HG03159 (cell line): ENCODE results near the gene KRT9.
"Not testable (repeated sequence)": the region's sequence is repeated elsewhere in the genome, so short reads cannot be mapped to it uniquely, and the experiment has no call there.

Experiments used
- ATAC-seq: cut with Tn5 transposase; IDR thresholded peaks from one replicate; pipeline ENCODE4 v1.9.1; 2021; ENCODE audit warnings: mild to moderate bottlenecking, moderate library complexity; ENCODE audit not compliant: unreplicated experiment

Gene KRT9

DNA sequence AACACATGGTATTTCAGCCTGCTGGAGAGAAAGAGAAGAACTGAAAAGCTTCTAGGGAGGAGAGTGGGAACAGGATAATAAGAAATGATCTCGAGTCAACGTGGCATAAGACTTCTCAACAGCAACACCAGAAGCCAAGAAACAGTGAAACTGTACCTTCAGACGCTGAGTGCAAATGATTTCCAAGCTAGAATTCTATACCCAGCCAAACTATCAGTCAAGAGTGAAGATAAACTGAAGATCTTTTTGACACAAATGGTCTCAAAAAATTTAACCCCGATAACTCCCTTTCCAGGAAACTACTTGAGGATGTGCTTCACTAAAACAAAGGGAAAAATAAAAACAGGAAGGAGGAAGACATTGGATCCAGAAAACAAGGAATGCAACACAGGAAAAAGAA lies 35.1 kb upstream of the KRT9 start:
- ATAC-seq: not testable (repeated sequence)

DNA sequence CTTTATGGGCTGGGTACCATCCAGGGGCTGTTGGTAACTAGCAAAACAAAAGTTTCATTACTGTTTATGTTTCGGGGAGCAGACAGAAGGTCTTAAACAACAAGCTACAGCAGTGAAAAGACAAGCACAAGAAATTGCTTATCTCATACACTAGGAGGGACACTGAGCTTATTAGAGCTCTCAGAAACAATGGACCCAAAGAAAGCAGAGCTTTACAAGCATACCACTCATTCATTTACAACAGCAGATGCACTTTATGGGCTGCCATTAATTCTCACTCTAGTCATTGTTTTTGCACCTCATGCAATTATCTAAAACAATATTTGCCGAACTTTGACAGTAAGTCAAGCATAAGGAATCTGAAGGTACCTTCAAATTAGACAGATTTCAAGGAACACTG lies 30.7 kb upstream of the KRT9 start:
- no peak for ATAC-seq

DNA sequence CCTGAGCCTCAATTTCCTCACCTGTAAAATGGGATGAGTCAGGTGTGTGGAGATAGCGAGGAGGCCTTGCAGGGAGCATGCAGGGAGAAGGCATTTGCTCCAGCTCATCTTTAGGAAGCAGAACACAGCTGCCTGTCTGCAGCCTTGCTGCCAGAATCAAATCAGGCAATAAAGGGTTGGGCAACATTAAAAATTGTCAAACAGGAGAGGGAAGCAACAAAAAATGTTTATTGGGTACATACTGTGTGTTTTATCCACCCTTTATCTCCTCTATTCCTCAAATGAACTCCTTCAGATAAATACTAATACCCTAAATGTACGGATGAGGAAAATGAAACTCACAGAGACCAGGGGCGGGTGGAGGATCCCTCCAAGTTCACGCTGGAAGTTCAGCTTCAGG lies 28.5 kb upstream of the KRT9 start:
- no peak for ATAC-seq

DNA sequence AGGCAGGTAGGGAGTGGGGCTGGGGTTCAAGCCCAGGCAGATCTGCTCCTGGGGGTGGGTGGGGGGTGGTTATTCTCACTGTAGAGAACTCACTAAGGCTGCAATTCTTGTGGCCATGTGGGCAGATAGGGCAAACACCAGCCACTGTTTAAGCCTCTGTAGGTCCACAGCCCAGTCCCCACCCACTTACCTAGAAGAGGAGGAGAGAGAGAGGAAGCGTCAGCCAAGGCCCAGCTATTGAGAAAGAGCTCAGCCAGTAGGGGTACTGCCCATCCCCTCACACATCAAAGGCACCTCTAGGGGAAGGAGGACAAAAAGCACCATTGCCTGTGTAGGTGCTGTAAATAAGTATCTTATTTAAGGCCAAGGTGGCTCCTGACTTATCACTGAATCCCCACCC lies 27.8 kb upstream of the KRT9 start:
- ATAC-seq: no peak

DNA sequence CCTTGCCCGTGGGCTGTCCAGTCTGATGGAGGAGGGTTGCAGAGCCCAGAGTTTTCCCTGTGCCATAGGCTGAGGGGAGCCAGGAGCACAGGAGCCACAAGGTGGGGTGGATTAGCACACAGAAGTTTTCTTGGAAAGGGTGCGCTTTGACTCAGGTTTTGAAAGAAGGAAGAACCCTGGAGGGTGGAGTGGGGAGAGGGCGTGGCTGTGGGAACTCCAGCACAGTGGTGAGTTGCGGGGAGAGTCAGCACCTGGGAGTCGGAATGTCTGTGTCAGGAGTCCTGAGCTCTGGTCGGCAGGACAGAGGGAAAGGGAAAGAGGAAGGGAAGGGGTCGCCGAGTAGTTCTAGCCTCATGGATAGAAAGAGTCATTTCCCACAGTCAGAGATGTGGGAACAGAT lies 23.7 kb upstream of the KRT9 start:
- no peak for ATAC-seq

DNA sequence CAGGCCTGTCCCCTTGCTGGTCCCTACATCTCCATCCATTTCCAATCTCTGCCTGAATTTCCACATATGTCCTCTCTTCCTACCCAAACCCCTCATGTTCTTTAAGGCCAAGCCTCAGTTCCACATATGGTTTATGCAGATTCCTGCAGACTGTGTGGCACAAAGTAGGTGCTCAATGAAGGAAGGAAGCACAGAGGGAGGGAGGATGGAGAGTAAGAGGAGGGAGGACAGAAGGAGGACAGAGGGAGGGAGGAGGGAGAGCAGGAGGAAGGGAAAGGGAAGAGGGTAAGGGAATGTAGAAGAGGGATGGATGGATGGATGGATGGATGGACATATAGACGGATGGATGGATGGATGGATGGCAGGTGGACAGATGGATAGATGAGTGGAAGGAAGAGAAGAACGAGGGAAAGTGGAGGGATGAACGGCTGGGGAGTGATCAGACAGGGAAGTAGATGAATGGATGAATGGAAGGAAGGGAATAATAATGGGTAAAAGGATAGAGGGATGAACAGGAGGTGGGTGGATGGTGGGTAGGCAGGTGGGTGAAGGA lies 22.6 kb upstream of the KRT9 start:
- ATAC-seq: no peak

DNA sequence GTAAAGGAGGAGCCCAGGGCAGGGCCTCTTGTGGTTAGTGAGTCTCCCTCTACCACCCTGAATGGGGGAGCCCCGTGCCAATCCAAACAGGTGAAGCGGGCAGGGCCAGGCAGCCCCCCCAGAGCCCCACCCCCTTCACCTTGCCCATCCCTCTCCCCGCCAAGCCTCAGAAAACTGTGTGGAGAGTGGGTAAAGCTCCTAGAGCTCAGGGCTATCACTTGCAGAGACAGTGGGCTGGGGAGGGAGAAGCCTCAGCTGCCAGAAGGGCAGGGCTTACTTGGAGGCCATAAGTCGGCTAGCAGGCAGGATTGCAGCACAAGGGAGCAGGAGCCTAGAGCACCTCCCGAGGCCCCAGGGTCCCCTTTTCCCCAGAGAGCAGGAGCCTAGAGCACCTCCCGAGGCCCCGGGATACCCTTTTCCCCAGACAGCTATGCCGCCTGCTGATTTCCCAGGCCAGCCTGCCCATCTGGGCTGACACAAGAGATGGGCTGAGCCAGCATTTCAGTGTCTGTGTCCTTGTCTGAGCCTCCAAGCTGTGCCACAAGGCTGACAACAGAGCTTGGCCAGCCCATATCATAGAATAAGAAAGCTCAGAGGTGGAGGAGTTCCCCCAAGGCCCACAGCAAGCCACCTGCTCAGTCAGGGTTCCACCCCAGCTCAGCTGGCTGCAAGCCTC lies 21.6 kb upstream of the KRT9 start:
- no peak for ATAC-seq

DNA sequence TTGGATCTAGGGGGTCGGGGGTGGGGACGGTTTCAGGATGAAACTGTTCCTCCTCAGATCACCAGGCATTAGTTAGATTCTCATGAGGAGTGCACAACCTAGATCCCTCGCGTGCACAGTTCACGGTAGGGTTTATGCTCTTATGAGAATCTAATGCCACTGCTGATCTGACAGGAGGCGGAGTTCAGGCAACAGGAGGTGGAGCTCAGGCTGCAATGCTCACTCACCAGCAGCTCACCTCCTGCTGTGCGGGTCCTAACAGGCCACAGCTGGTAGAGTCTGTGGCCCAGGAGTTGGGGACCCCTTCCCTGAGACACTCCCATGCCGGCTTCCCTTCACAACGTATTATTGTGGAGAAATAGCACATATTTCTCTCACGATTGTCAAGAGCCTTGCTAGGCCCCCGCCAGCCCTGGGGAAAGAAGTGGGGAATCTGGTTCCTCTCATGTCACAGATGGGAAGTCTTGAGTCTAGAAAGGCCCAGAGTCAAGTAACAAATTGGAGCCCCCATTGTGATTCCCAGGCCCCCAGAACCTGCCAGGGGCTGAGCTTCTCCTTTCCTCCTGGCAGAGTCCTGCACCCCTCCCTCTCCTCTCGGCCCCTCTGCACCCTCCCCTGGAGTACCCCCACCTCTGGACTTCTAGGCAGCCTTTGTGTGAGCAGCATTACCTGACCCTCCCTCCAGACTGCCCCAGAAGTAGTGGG lies 20.9 kb upstream of the KRT9 start:
- ATAC-seq: no peak

DNA sequence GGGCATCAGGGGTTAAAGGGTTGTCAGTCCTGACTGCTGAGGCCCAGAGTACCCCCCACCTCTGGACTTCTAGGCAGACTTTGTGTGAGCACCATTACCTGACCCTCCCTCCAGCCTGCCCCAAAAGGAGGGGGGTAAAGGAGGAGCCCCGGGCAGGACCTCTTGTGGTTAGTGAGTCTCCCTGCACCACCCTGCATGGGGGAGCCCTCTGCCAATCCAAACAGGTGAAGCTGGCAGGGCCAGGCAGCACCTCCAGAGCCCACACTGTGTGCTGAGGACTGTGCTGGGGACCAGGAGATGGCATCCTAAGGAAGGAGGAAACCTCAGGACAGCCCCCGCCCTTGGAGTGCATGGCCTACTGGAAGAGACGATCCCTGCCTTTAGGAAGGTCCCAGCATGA lies 17.4 kb upstream of the KRT9 start:
- no peak for ATAC-seq

DNA sequence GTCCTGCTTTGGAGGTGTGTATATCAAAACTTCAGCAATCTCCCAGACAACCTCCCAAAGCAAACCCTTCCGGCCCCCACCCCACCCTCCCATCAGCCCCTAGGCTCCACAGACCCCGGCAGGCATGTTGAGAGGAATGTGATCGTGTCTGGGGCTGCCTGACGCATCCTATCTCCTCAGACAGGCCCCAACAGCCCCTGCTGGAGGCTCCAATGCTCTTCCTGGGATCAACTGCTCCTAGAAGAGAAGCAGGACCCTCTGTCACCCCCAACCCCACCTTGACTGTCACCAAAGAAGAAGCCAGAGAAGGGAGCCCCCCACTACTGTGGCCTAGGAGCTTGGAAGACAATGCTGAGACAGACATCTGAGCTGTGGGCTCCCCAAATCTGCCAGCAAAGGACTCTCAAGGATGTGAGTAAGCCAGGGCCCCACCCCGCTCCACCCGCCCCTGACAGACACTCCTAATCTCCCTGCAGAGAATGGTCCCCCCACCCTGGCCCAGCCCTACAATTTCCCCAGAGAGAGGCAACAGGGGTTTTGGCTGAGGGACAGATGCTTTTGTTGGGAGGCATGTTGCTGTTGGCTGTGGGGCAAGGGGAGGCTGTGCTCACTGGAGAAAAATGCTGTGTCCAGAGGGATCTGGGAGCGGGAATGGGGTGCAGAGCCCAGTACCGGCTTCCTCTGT lies 16.4 kb upstream of the KRT9 start:
- no peak for ATAC-seq

DNA sequence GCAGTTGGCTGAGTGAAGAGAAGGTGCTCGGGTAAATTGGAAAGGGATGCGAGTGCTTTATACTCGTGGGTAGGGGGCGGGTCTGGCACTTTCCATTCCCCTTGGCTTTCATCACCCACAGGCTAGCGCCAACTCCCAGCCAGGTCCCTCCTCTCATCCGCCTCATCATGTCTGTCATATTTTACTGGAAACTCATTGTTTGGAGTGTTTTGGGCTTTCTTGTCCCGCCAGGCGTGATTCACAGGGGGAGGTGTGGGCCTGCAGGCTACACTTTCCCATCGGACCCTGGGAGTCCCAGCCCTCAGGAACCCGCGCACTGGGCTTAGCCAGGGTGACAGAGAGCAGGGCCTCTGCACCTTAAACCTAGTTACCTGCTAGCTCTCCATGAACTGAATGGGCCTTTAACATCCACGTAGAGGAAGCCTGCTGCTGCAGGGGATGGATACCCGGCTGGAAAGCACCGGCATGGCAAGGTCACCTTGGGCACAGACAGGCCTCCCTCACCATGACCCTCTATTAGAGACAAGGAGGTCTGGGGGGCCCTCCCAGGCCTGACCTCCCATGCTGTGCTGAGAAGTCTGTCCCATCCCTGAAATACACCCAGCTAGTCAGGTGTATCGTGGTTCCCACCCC lies 15.1 kb upstream of the KRT9 start, which contains the start of gene KRT14:
Gene KRT14 (minus strand): TSS at position 33 of the 633 bp plus-strand sequence. CDS start 61 bp downstream, outside the sequence.
- no peak for ATAC-seq

DNA sequence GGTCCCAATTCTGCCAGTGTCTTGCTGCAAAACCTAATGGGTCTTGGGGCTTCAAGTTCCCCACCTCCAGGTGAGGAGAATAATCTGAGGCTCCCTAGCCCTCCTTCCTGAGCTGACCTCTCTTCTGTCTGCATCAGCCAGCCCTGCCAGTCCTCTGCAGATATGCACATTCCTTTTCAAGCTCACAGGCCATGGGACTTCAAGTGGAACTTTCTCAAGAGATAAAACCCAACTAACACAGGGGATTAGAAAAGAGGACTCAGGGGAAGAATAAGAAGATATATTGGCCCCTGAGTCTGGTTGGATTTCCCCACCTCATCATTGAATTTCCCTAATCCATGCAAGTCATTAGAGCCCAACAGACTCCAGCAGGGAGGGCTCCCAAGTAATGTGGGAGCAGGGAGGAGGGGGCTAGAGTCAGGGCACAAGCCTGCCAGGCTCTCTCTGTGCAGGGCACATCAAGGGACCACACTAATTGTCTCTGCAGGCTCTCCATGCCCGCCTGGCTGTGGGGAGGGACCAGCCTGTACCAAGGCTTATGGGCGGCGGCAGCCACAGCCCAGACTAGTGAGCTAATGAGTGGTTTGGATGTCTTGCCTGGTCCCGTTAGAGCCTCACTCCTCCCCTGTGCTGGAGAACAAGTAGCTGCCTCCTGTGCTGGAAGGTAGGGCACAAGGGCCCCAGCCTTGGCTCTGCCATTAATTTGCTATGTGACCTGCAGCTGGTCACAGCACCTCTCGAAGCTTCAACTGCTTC lies 13.6 kb upstream of the KRT9 start:
- ATAC-seq: no peak

DNA sequence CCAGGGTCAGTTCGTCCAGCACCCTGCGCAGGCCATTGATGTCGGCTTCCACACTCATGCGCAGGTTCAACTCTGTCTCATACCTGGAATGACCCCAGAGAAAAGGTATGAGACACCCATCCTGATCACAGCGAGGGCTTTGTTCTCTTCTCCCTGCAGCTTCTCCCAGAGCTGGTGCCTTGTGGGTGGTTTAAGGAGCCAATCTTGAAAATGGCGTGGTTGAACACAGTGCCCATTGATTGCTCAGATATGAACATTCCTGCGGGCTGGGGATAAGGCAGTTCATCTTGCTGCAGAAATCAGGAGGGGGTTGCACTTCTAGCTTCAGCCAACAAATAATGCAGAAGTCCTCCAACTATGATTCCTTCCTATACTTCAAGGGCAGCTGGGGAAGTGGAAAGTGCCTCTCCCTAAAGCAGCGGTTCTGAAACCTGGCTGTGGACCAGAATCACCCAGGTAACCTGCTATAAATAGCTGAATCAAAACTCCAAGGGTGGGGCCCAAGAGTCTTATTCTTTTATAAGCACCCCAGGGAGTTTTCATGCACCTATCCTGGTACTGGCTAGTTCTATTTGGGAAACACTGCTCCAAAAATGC lies 12.6 kb upstream of the KRT9 start:
- not testable (repeated sequence) for ATAC-seq

DNA sequence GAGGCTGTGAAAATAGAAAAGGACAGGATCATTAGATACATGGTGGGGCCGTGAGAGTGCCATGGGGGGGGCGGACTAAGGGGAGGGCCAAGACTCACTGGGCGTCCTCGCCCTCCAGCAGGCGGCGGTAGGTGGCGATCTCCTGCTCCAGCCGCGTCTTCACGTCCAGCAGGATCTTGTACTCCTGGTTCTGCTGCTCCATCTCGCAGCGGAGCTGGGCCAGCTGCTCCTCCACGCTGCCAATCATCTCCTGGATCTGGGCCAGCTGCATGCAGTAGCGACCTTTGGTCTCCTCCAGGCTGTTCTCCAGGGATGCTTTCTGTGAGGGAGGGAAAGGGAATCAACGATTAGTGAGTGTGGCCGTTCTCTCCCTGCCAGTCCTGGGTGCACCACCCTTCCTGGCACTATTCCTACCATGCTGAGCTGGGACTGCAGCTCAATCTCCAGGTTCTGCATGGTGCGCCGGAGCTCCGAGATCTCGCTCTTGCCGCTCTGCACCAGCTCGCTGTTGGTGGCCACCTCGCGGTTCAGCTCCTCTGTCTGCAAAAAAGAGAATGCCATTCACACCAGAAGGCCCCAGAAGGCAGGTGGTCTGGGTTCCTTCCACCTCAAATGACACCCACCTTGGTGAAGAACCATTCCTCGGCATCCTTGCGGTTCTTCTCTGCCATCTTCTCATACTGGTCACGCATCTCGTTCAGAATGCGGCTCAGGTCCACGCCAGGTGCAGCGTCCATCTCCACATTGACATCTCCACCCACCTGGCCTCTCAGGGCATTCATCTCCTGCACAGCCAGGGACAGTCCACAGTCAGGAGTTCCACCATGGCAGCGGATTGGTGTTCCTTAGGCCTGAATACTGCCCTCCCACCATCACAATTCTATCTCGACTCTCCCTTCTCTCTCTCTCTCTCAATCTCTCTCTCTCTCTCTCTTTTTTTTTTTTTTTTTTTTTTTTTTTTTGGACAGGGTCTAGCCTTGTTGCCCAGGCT lies 11.6 kb upstream of the KRT9 start:
- no peak for ATAC-seq

DNA sequence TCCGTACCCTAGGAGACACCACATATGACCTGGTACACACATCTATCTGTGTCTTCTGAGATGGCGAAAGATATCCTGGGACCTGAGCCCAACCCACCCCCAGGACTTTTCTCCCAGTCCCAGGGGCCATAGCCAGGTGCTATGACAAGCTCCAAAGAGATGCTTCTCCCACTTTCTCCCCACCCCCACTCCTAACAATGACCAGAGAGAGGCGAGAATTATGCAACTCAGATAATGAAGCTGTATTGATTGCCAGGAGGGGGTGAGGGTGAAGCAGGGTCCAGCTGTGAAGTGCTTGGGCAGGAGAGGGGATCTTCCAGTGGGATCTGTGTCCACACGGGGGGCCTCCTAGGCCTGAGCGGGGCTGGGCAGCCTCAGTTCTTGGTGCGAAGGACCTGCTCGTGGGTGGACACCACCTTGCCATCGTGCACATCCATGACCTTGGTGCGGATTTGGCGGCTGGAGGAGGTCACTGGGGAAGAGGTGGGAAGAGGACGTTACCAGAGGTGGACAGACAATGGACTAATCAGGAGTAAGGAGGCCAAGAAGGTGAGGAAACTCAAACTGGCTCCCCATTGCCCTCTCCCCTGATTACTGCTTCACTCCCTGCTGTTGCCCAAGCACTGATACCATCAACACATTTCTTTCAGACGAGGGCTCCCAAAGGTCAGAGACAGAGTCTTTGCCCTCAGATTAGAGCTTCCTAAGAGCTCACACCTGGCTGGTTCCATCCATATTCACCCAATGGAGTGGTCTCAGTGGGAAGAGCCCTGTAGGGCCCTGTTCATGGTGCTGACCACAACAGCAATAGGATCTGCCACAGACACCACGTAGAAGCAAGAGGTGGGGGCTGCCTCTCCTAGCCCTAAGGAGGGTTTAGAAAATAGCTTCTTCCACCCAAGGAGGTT lies 10.5 kb upstream of the KRT9 start:
- not testable (repeated sequence) for ATAC-seq

DNA sequence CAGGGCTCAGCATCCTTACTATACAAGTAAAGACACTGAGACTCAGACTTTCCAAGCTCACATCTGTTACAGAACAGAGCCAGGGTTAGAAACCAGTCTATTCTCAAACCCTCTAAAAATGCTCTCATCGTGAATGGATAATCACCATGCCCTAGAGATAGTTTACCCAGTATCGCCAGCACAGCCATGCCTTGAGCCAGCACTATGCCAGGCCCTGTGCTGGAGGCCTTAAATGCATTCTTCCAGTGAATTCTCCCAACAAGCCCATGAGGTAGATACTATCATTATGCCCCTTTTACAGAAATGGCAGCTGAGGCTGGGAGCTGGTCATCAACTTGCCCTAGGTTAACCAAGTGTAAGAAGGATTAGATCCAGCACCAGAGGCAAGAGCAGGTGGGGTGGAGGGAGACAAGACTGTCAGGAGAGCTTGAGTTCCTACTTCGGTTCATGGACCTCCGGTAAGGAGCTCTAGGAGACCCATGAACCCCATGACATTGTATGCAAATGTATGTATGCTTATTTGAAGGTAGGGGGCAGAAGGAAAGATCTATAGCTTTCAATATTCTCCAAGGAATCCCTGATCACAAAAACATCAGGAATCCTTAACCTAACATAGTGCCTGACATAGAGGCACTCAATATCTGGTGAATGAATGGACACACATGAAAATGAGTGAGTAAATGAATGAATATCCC lies 9.7 kb upstream of the KRT9 start:
- ATAC-seq: no peak

DNA sequence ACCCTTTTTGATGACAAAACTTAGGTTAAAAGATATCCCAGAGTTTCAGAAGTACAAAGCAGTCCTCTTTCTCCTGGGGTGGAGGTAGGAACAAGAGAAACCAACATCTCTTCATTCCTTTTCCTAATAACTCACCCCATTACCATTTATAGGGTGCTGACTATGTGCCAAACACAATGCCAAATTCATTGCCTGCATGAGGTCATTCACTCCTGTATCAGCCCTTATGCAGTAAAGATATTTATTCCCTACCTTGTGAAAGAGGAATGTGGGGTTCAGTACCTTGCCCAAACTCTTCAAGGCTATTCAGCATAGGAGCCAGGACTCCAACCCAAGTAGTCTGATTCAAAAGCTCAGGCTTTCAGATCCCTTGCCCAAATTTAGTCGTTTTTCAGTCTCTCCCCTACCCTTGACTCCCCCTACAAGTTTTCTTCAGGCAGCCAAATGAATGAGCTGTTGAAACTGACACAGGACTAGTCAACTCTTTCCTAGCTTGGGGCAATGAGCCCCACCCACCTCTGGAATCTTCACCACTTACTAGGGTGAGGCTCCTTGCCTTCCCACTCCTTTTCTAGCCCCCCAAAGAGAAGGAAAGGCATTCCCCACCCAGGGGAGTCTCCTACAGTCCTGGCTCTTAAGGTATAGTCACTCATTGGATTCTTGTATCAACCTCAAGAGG lies 9.0 kb upstream of the KRT9 start:
- no peak for ATAC-seq
